ENCODE results near the gene EPB41L5. TPM values are rescaled to one million over a fixed set of nuclear protein-coding genes. Genes with fewer than 3 reads are reported as not detected.
"Not testable (repeated sequence)": the region's sequence is repeated elsewhere in the genome, so short reads cannot be mapped to it uniquely, and the experiment has no call there.

EPB41L5 gene
- total RNA-seq, 1 donor from 2014 or later: 13.3 TPM

DNA sequence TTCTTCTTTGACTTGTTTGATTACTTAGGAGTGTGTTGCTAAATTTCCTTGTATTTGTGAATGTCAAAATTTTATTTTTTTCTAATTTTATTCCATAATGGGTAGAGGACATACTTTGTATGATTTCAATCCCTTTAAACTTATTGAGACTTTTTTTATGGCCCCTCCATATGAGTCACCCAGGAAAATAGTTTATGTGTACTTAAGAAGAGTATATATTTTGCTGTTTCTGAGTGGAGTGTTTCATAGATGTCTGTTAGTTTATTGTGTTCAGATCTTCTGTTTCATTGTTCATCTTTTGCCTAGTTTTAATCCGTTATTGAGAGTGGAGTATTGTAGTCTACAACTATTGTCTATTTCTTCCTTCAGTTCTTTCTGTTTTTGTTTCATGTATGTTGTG lies 81.9 kb downstream of the EPB41L5 start:
- no peak for DNase-seq (ENCODE audit: low spot score)

DNA sequence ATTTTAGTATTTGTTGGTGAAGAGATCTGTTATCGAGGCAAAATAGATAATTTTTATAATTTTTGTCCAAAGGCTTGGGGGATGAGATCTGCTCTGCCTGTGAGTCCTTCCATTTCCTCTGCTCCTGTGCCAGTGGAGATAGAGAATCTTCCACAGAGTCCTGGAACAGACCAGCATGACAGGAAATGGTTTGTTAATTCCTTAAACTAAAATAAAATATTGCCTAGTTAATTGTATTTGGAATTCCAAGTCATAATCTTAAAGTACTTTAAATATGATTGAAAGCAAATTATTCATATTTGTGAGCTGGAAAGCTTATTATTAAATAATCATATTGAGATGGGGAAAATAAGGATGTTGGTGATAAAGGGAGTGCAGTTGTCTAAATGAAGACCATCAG lies 87.8 kb downstream of the EPB41L5 start:
- DNase-seq (ENCODE audit: low spot score): no peak

DNA sequence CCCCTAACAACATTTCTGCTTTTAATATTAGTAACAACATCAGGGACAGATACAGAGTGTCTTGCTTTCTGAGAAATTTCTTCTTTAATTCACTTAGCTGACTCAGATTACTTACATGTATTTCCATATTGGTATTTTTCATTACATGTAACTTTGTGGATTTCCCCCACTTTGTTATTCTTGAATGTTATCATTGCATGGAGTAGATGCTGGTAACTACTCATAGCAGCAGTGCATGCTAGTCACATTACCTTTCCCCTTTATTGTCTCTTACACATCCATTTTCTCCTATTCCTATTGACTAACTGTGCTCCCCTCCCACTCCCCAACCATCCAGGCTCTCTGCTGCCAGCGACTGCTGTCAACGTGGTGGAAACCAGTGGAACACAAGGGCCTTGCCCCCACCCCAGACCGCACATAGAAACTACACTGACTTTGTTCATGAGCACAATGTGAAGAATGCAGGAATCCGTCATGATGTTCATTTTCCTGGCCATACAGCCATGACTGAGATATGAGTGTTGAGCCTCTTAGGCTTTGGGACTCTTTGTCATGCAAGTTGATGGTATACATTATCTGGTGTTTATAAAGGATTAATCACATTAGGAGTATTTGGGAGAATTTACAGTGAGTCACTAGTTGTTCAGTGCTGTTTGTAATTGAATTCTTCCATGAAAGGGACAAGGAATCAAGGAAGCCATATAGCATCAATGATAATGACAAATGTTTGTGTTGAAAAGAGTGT lies 91.0 kb downstream of the EPB41L5 start:
- DNase-seq (ENCODE audit: low spot score): no peak

DNA sequence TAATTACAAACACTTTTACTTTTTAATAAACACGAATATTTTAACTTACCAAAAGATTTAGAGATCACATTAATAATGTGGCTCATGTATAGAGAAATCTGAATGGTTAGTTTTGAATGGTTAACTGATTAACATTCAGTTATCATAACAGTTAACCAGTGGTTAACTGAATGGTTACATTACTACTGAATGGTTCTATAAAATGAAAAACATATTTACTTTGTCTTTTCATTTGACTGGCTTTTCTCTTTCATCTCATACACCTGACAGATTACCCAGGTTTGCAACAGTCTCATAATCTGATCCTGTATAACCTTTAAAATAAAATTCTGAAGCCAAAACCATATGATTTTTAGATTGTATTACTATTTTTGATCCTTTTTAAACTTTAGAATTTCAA lies 91.9 kb downstream of the EPB41L5 start:
- DNase-seq (ENCODE audit: low spot score): no peak

DNA sequence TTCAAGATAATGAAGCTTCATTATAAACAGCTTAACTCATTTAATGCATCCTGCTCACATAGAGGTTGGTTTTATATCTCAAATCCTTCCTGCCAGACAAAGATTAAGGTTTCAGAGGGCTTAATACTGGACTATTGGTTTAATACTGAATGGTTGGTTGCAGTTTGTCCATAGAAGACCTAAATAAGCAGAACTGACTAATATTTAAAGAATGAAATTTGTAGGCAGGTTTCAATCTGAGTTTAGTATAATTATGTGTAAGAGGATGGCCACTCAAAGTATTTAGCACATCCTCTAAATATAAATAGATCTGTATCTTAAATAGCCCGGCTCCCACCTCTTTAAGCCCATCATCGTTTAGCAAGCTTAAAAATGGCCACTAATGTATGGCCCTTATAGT lies 92.5 kb downstream of the EPB41L5 start:
- no peak for DNase-seq (ENCODE audit: low spot score)

DNA sequence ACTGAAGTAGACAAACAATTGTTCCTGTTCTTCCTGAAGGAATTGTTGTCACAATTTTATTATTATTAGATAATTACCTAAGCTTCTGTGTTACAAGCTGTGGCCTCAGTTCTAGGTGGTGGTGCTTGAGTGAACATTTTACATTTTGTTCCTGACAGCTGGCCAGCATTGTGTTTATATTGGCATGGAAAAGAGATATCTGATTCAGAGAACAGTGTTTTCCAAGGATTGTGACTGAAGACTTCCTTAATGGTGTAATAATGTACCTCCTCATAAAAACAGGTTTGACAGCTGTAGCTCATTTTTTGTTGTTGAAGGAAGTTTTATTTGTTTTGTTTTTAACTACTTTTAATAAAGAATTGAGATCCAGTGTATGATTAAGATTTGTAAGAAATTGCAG lies 95.2 kb downstream of the EPB41L5 start:
- no peak for DNase-seq (ENCODE audit: low spot score)

DNA sequence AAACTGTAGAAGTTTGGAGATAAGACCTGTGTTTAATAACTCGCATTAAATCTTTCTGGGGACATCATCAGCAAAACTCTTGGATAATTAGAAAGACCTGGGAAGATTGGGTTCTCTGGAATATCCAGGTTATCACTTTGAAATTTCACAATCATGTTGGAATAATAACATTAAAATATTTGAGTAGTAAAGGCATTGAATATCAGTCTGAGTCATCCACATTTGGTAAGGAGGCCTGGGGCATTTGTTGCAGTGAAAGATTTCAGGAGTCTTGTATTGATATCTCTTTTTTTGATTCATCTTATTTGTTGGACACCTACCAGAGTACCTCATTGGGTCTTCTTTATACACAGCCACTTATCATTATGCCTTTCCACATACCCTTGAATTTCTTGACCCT lies 95.9 kb downstream of the EPB41L5 start:
- no peak for DNase-seq (ENCODE audit: low spot score)

DNA sequence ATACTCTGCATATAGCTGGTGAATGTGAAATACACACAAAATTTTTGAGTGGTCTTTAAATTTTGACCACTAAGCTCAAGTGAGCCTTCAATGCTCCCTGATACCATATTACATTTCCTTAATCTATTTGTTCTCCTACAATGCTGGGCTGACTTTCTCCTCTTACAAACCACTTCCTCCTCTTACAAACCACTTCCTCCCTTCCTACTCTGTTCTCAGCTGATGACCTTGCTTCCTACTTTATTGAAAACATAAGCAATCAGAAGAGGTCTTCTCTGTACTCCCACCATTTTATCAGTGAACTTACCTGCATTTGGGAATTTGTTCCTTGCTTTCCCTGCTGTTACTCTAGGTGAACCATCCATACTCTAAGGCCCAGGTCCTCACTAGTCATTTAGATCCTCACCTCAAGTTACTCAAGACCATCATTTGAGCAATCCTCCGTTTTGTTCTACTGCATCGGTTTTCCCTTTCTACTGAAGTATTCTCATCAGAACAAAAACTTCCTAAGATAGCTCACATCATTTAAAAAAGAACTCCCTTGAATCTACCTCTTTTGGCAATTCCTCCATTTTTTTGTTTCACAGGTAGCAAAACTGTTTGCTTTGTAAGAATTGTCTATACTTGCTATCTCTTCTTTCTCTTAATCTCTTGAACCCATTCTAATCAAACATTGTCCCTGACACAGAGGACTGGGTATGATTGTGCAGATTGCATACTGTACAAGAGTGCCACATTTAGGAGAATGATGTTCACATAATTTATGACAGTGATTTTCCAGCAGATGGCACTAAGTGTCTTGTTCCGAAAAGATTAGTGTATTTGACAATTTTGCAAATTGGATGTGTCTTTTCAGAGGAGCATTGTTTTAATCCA lies 96.5 kb downstream of the EPB41L5 start:
- no peak for DNase-seq (ENCODE audit: low spot score)

DNA sequence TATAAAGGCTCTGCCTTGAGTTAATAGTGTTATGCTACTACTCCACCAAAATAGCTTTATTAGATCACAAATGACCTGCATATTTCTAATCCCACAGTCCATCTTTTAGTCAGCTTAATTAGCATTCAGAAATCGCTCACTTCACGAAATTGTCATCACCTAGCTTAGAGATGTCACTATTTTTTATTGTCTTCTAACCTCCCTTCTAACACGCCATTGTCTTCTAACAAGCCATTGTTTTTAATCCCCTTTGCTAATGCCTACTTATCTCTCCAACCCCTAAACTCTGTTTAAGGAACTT lies 97.1 kb downstream of the EPB41L5 start:
- DNase-seq (ENCODE audit: low spot score): no peak

DNA sequence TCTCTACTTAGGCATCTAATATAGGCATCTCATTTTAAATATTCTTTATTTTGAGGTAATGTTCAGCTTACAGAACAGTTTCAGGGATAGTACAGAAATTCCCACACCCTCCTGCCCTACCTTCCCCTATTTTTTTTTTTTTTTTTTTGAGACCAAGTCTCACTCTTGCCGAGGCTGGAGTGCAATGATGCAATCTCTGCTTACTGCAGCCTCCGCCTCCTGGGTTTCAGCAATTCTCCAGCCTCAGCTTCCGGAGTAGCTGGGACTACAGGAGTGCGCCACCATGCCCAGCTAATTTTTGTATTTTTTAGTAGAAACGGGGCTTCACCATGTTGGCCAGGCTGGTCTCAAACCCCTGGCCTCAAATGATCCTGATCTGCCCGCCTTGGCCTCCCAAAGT lies 97.6 kb downstream of the EPB41L5 start:
- no peak for DNase-seq (ENCODE audit: low spot score)

DNA sequence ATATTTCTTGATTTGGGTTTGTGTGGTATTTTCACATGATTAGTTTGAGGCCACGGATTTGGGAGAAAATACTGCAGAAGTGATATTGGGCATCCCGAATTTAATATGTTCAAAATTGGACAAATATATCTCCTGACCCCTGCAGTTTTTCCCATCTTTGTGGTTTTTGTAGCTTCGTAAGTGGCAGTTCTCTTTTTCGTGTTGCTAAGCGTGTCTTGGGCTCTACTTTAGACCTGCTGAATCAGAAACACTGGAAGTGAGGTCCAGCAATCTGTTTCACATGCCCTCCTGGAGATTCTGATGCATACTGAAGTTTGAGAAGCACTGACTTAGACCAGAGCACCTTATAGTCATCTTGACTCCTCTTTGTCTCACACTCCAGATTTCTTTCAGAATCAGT lies 98.3 kb downstream of the EPB41L5 start:
- DNase-seq (ENCODE audit: low spot score): no peak

DNA sequence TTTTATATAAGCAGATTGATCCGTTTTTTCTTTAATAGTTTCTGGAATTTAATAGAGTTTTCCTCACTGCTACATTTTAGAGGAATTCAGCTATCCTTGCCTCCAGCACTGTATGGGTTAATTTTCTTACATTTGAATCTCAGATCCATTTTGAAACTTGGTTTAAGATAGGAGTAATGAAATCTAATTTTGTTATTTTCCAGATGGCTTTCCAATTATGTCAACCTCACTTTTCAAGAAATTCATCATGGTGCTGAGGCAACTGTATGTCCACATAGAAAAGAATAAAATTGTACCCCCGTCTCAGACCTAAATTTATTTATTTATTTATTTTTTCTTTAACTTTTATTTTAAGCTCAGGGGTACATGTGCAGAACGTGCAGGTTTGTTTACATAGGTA lies 105.1 kb downstream of the EPB41L5 start:
- DNase-seq (ENCODE audit: low spot score): no peak

DNA sequence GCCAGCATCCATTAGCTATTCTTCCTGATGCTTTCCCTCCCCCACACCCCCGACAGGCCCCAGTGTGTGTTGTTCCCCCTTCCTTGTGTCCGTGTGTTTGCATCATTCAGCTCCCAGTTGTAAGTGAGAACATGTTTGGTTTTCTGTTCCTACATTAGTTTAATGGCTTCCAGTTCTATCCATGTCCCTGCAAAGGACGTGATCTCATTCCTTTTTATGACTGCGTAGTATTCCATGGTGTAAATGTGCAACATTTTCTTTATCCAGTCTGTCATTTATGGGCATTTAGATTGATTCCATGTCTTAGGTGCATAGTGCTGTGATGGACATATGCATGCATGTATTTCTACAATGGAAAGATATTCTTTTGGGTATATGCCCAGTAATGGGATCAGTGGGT lies 105.6 kb downstream of the EPB41L5 start:
- DNase-seq (ENCODE audit: low spot score): no peak

DNA sequence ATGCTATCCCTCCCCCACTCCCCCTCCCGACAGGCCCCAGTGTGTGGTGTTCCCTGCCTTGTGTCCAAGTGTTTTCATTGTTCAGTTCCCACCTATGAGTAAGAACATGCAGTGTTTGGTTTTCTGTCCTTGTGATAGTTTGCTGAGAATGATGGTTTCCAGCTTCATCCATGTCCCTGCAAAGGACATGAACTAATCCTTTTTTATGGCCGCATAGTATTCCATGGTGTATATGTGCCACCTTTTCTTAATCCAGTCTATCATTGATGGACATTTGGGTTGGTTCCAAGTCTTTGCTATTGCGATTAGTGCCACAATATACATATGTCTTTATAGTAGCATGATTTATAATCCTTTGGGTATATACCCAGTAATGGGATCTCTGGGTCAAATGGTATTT lies 108.5 kb downstream of the EPB41L5 start:
- not testable (repeated sequence) for DNase-seq (ENCODE audit: low spot score)

DNA sequence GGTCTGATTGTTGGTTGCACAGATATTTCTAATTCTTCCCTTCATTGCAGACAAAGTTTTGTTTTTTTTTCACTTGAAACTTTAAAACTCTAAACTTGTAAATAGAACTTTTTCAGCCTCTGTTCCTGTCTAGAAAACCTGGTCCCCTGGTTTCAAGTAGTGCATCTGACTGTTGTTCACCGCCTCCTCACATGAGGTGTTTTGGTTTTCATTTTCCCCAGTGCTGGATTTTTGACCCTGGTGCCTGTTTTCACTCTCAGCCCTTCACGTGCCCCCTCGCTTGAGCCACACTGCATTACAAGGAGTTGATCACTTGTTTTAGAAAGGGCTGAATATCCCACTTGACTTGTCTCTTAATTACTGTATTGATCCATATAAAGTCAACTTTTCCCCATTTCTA lies 110.2 kb downstream of the EPB41L5 start:
- DNase-seq (ENCODE audit: low spot score): no peak

DNA sequence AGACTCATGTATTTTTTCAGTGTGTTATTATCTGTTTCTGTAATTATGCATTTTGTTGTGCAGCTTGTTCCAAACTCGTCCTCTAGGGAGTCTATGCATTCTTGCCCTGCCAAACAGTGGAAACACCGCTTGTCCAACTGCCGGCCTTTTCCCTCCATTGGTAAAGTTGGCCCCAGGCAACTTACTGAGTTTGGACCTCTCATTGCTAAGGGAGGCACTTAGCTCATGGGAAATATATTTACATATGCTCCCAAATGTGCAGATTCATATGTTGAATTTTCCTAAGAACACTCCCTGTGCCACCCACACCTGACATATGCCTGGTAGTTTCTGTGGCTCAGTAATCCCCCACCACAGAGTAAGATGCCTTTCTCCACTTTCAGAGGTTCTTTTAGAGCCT lies 112.3 kb downstream of the EPB41L5 start:
- no peak for DNase-seq (ENCODE audit: low spot score)

DNA sequence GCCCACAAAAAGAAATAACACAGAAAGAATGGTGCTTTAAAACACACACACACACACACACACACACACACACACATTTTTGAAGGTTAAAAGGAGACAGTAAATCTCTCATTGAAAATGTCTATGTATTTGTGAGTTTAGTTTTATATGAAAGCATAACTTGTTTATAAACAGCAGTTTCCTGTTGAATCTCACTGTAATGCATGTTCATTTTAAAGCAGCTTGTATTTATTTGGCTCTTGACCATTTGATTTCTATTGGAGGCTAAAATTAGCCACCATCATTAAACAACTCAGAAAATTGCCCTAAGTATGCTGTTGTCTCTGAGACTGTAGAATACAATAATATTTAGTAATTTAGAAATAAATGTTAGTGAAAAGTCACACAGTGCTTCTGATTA lies 115.3 kb downstream of the EPB41L5 start:
- DNase-seq (ENCODE audit: low spot score): no peak

DNA sequence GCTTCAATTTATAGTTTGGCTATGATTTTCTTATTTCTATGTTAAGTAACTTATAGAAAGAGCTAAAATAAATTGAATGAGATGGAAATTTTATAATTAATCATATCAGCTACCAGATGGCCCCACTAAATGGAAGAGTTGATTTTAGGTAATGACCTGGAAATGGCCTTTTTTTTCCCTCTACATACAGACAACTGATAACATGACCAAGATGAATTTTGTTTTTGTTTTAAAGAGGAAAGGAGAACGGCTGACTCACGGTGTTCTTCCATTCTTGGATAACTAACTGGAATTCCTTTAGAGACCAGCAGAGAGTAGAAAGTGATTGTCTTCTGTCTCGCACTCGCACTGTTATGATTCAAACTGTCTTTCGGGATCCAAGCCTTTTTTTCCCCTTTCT lies 119.3 kb downstream of the EPB41L5 start:
- no peak for DNase-seq (ENCODE audit: low spot score)

DNA sequence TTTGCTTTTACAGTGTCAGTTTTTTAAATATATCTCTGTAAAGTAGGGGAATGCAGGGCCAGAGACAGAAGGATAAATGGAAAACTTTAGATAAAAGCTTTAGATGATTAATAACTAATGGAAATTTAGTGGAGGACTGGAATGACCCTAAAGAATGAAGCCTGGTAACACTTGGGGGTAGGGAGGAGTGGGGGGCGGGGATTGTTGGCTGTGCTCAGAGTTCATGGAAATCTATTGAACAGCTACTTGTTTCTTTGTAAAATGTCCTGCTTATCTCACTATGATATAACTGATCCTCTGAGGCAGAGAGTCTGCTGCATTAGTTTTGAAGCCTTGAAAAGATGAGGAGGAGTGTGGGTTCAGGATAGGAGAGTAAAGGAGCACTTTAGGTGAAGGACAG lies 119.8 kb downstream of the EPB41L5 start:
- DNase-seq (ENCODE audit: low spot score): no peak

DNA sequence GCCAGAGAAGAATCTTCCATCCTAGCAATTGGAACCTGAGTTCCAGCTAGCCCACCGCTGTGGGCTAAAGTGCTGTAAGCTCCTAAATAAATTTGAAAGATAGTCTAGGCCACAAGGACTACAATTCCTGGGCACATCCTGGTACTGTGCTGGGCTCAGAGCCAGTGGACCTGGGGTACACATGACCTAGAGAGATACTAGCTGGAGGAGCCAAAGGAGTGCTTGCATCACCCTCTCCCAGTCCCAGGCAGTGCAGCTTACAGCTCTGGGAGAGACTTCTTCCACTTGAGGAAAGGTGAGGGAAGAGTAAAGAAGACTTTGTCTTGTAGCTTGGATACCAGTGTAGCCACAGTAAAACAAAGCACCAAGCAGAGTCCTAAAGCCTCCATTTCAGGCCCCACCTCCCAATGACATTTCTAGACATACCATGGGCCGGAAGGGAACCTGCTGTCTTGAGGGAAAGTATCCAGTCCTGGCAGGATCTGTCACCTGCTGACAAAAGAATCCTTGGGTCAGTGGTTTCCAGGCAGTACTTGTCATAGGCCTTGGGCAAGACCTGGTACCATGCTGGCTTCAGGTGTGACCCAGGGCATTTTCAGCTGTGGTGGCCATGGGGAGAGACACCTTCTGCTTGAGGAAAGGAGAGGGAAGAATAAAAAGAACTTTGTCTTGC lies 120.8 kb downstream of the EPB41L5 start:
- no peak for DNase-seq (ENCODE audit: low spot score)

DNA sequence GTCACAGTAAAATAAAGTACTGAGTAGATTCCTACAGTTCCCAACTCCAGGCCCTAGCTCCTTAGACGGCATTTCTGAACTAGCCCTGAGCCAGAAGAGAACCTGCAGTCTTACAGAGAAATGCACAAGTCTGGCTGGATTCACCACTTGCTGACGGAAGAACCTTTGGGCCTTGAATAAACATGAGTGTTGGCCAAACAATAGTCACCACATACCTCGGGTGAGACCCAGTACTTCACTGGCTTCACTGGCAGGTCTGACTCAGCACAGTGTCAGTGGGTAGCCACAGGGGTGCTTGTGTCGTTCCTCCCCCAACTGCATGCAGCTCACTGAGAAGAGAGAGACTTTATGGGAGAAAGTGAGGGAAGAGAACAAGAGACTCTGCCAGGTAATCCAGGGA lies 121.4 kb downstream of the EPB41L5 start:
- no peak for DNase-seq (ENCODE audit: low spot score)

DNA sequence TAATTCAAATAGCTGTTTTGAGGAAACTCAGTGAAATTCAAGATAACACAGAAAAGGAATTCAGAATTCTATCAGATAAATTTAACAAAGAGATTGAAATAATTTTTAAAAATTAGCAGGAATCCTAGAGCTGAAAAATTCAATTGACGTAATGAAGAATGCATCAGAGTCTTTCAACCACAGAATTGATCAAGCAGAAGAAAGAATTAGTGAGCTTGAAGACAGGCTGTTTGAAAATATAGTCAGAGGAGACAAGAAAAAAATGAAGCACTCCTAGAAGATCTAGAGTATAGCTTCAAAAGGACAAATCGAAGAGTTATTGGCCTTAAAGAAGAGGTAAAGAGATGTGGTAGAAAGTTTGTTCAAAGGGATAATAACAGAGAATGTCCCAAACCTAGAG lies 122.1 kb downstream of the EPB41L5 start:
- DNase-seq (ENCODE audit: low spot score): not testable (repeated sequence)

All from mesenteric fat pad (tissue), 1 donor.